Measurements from ENCODE around the gene CAPN10.
"Not testable (repeated sequence)": the region's sequence is repeated elsewhere in the genome, so short reads cannot be mapped to it uniquely, and the experiment has no call there.

DNA sequence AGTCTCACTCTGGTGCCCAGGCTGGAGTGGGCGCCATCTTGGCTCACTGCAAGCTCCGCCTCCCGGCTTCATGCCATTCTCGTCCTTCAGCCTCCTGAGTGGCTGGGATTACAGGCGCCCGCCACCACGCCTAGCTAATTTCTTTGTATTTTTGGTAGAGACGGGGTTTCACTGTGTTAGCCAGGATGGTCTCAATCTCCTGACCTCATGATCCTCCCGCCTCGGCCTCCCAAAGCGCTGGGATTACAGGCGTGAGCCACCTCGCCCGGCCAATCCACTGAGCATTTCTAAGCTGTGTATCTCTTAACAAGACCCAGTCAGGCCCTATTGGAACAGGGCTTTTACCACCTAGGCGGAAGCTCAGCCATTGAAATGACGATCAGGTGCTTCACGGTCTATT lies 23.3 kb upstream of the CAPN10 start:
- not testable (repeated sequence) for TF ChIP-seq CTCF (conservative IDR thresholded peaks at IDR 0.05); ZFX (IDR thresholded peaks at IDR 0.05)

All from C4-2B (cell line).